Osteocyte (in vitro differentiated cells): ENCODE measurements around the gene GTF3C1. TPM values are rescaled to one million over a fixed set of nuclear protein-coding genes. Genes with fewer than 3 reads are reported as not detected.
A peak's percentile ranks its signal among the peaks of the same experiment; 100 is the strongest.

Experiments used
- DNase-seq: peaks from one replicate; pipeline ENCODE4 v3.0.0; 2021; ENCODE audit warnings: mixed read lengths; ENCODE audit not compliant: unreplicated experiment; ENCODE audit errors: extremely low spot score
- H3K27ac Mint-ChIP-seq: one replicate; pipeline ENCODE4 v1.8.0; 2021; ENCODE audit warnings: mild to moderate bottlenecking, mixed read lengths; ENCODE audit not compliant: unreplicated experiment
- H3K27me3 Mint-ChIP-seq: one replicate; pipeline ENCODE4 v1.8.0; 2021; ENCODE audit warnings: mixed read lengths; ENCODE audit not compliant: unreplicated experiment
- H3K36me3 Mint-ChIP-seq: one replicate; pipeline ENCODE4 v1.8.0; 2021; ENCODE audit warnings: mixed read lengths; ENCODE audit not compliant: unreplicated experiment
- H3K4me1 Mint-ChIP-seq: one replicate; pipeline ENCODE4 v1.8.0; 2021; ENCODE audit warnings: mixed read lengths; ENCODE audit not compliant: unreplicated experiment
- H3K4me3 Mint-ChIP-seq: one replicate; pipeline ENCODE4 v1.8.0; 2021; ENCODE audit warnings: mild to moderate bottlenecking, moderate library complexity, mixed read lengths; ENCODE audit not compliant: unreplicated experiment
- H3K9me3 Mint-ChIP-seq: one replicate; pipeline ENCODE4 v1.8.0; 2021; ENCODE audit warnings: mixed read lengths; ENCODE audit not compliant: unreplicated experiment
- total RNA-seq: library from RNA; stranded (reverse); gene quantifications from 2 replicates; pipeline ENCODE4 v1.2.1, GENCODE V29; 2021
- TF ChIP-seq, protein P1 (sequence below): fragments of 200-600 bp; sonication (generic); IDR thresholded peaks from 2 replicates; pipeline ENCODE4 v1.5.0; 2021; ENCODE audit warnings: antibody characterized with exemption, mild to moderate bottlenecking, moderate library complexity

GTF3C1 gene
- total RNA-seq, 1 donor from 2014 or later: 92.3 TPM

DNA sequence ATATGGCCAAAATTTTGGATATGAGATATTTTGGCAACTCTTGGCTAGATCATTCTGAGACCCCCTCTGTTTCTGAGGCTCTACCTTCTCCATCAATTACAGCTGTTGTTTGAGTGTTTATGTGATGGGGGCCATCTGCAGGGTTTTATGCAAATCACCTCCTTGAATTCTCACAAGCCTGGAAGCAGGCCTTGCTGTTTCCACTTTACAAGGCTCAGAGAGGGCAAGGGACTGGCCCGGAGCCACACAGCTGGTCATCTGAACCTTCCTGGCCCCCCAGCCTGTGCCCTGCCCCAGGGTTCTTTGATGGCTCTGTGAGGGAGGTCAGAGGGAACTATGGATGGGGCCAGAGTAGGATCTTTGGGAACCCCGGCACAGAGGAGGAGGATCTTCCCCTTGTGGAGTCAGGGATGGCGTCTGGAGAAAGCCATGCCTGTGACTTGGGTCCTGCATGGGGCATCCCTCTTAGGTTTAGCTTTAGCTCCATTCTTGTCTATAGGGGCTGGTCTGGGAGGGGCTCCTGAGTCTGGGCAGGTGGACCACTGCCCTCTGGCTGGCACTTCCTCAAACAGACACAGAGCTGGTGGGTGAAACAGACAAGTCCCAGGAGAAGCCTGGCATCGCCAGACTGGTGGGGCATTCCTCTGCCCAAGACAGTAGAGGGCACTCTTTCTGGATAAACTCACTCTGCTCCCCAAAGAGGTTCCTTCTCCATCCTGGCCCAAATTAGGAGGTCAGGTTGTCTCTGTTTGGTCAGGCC, 121.5 kb downstream of the GTF3C1 start:
- H3K9me3 Mint-ChIP-seq: no peaks in the 10 kb centered on the region
- no peaks in the 10 kb centered on the region for H3K36me3 Mint-ChIP-seq
- no peak overlapping the region for H3K4me3 Mint-ChIP-seq
- H3K4me1 Mint-ChIP-seq: peaks cover 3% of the 10 kb centered on the region
- peaks cover 8% of the 10 kb centered on the region for H3K27me3 Mint-ChIP-seq
- no peak overlapping the region for H3K27ac Mint-ChIP-seq
- TF ChIP-seq, protein P1, sequence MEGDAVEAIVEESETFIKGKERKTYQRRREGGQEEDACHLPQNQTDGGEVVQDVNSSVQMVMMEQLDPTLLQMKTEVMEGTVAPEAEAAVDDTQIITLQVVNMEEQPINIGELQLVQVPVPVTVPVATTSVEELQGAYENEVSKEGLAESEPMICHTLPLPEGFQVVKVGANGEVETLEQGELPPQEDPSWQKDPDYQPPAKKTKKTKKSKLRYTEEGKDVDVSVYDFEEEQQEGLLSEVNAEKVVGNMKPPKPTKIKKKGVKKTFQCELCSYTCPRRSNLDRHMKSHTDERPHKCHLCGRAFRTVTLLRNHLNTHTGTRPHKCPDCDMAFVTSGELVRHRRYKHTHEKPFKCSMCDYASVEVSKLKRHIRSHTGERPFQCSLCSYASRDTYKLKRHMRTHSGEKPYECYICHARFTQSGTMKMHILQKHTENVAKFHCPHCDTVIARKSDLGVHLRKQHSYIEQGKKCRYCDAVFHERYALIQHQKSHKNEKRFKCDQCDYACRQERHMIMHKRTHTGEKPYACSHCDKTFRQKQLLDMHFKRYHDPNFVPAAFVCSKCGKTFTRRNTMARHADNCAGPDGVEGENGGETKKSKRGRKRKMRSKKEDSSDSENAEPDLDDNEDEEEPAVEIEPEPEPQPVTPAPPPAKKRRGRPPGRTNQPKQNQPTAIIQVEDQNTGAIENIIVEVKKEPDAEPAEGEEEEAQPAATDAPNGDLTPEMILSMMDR: peak; percentile 8
- peak; percentile 69 for DNase-seq

DNA sequence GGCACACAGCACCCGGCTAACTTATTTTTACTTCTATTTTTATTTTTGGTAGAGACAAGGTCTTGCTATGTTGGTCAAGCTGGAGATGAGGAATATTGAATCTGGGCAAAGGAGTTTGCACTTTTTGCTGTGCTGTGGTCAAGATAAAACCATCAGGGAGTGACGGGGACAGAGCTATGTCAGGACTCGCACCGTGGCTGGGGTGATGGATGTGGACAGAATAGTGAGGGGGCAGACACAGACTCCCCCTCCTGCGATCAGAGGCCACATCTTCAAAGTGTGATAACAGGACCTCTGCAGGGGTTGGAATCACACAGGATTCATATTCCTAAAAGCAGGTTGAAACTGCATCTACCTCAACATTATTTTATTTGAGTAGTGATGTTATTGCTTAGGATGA, 122.2 kb downstream of the GTF3C1 start:
- Mint-ChIP-seq H3K4me1 (peaks cover 3% of the 10 kb centered on the region), H3K9me3 (peaks cover under 1% of the 10 kb centered on the region), H3K27ac (no peak overlapping the region), H3K4me3 (no peak overlapping the region), H3K27me3 (peaks cover 8% of the 10 kb centered on the region), H3K36me3 (no peaks in the 10 kb centered on the region)
- TF ChIP-seq, protein P1: no peak
- DNase-seq: no peak

DNA sequence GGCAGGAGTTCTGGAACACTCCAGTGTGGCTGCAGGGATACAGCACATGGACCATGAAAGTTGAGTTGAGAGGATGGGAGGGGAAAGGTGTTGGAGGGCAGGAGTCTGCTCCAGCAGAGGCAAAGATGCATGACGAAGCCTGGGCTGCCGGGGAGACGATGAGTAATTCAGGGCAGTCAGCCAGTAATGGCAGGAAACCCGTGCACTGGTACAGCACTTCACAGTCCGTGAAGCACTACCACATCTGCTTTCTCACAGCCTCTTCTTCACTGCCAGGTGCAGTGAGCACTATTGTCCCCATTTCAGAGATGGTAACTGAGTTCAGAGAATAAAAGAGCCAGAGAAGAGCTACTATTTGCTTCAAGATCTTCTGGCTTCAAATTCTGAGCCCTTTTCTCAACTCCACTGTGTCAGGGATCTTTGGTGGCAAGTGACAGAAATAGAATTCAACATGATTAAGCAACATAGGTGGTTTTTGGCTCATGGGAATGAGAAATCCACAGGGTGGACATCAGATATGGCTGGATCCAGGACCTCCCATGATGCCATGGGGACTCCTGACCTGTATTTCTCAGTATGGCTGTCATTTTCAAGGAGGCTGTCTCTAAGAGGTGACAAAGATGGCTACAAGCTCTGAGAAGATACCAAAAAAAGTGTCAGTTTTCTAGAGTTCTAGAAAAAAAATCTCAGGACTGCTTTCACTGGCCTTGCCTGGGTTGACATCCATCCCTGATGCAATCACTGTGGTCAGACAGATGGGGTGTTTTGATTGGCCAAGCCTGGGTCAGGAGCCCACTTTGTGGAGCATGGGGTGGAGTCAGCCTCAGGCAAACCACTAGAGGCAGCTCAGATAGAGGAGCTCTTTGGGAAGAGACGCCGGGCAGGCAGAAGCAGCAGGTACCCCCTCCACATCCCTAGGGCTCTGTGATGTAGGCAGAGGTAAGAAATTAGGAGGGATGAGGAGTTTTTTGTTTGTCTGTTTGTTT, 123.0 kb downstream of the GTF3C1 start:
- Mint-ChIP-seq H3K27me3 (peaks cover 8% of the 10 kb centered on the region), H3K36me3 (no peaks in the 10 kb centered on the region), H3K27ac (no peak overlapping the region), H3K4me3 (no peak overlapping the region), H3K4me1 (peaks cover 3% of the 10 kb centered on the region), H3K9me3 (peaks cover 9% of the 10 kb centered on the region)
- peak; percentile 80 for DNase-seq
- TF ChIP-seq, protein P1: no peak

DNA sequence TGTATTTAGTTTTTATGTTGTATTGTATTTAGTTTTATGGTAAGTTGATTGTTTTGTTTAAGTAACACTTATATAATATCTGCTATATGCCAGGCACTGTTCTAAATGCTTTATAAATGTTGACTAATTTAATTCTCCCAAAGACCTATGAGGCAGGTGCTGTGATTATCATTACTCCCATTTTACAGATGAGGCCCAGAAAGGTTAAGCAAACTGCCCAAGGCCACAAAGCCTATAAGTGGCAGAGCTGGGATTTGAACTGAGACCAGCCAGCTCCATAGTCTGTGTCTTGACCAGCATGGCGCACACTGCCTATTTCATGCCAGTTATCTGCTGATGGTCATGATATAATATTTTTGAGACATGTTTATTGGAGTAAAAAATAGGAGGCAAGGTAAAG, 123.8 kb downstream of the GTF3C1 start:
- Mint-ChIP-seq H3K9me3 (peaks cover 12% of the 10 kb centered on the region), H3K27me3 (peaks cover 8% of the 10 kb centered on the region), H3K4me3 (no peak overlapping the region), H3K27ac (no peak overlapping the region), H3K4me1 (peaks cover 3% of the 10 kb centered on the region), H3K36me3 (peaks cover 2% of the 10 kb centered on the region)
- DNase-seq: no peak
- TF ChIP-seq, protein P1: no peak
